Liver (tissue), 3 donors: ENCODE results near the gene NHLRC2.

Source experiments
- CTCF ChIP-seq: fragments of 150-350 bp; IDR thresholded peaks from 2 replicates; pipeline ENCODE4 v1.5.1; 2017; ENCODE audit warnings: improper control_type of control experiment, low read depth, low read length; ENCODE audit not compliant: missing input control
- EGR1 ChIP-seq, 2 donors: IDR thresholded peaks; 2 replicates each; pipeline ENCODE4 v1.6.1; 2016 to 2018; ENCODE audit warnings: antibody characterized with exemption in 2 of 2, low read depth in 2 of 2
- HNF4G ChIP-seq: IDR thresholded peaks from 2 replicates; pipeline ENCODE4 v1.6.1; 2016; ENCODE audit warnings: antibody characterized with exemption
- REST ChIP-seq: IDR thresholded peaks from 2 replicates; pipeline ENCODE4 v1.6.1; 2016; ENCODE audit warnings: antibody characterized with exemption, mild to moderate bottlenecking
- TAF1 ChIP-seq: conservative IDR thresholded peaks from 2 replicates; pipeline ENCODE4 v1.6.1; 2016; ENCODE audit warnings: antibody characterized with exemption, mild to moderate bottlenecking
- donor health status: healthy.
- donor health status: healthy.

- TF ChIP-seq CTCF (no peak), REST (no peak), TAF1 (no peak), EGR1 (IDR thresholded peaks at IDR 0.05; ENCODE audit: low read depth in 2 of 2) (no peak), HNF4G (no peak)
These were observed 28.7 kb upstream of the NHLRC2 start for GRCh38 chr10:113825791-113826190.
